ENCODE measurements around the gene LRCH1. TPM values are rescaled to one million over a fixed set of nuclear protein-coding genes. Genes with fewer than 3 reads are reported as not detected.

LRCH1 gene
- total RNA-seq, 4 donors from 2014 or later: 5.2 to 30.7 (median 17.1) TPM

- Histone ChIP-seq H3K36me3 (no peaks in the 10 kb centered on the region), H3K9me3 (no peaks in the 10 kb centered on the region), H3K27ac (no peak overlapping the region), H3K4me1 (peaks cover 0 to 6% (median 0%) of the 10 kb centered on the region in 4 donors), H3K4me3 (no peak overlapping the region), H3K27me3 (no peaks in the 10 kb centered on the region)
- intact Hi-C loops (cut with DNase I; ENCODE audit: low total_unique reads): no loop called here
- 48 to 61% methylated on average over 3 of the region's 3 CpGs for WGBS, 2 donors (ENCODE audit: low coverage in 1 of 2)
- no peak for DNase-seq
- TF ChIP-seq CTCF (IDR thresholded peaks at IDR 0.05): no peak
- no peak for TF ChIP-seq POLR2A (IDR thresholded peaks at IDR 0.05)
- TF ChIP-seq EP300 (IDR thresholded peaks at IDR 0.05; ENCODE audit: low read depth): no peak
- no peak for TF ChIP-seq POLR2AphosphoS5 (IDR thresholded peaks at IDR 0.05)
- in situ Hi-C loops (cut with MboI; ENCODE audit: low pct_ligation_motif_present in 1 of 4, low pct_unique_long_range_greater_than_20kb in 1 of 4, low sequenced_read_pairs in 3 of 4): no loop called here
These were observed 31.5 kb upstream of the LRCH1 start for GRCh38 chr13:46521486-46521885.

- H3K4me1 ChIP-seq: peaks cover 0 to 6% (median 0%) of the 10 kb centered on the region in 4 donors
- no peak overlapping the region for H3K4me3 ChIP-seq
- 19 to 41% methylated on average over 3 to 4 of the region's 4 CpGs for WGBS, 2 donors (ENCODE audit: low coverage in 1 of 2)
- in situ Hi-C loops (cut with MboI; ENCODE audit: low pct_ligation_motif_present in 1 of 4, low pct_unique_long_range_greater_than_20kb in 1 of 4, low sequenced_read_pairs in 3 of 4): no loop called here
- DNase-seq: no peak
- H3K27me3 ChIP-seq: no peaks in the 10 kb centered on the region
- TF ChIP-seq EP300 (IDR thresholded peaks at IDR 0.05; ENCODE audit: low read depth) (no peak), POLR2A (IDR thresholded peaks at IDR 0.05) (no peak), CTCF (IDR thresholded peaks at IDR 0.05) (no peak), POLR2AphosphoS5 (IDR thresholded peaks at IDR 0.05) (no peak)
- intact Hi-C loops (cut with DNase I; ENCODE audit: low total_unique reads): no loop called here
- no peaks in the 10 kb centered on the region for H3K36me3 ChIP-seq
- H3K9me3 ChIP-seq: no peaks in the 10 kb centered on the region
- H3K27ac ChIP-seq: no peak overlapping the region
These were observed 30.8 kb upstream of the LRCH1 start for GRCh38 chr13:46521921-46522747.

- Histone ChIP-seq H3K9me3 (no peaks in the 10 kb centered on the region), H3K27ac (no peak overlapping the region), H3K4me3 (no peak overlapping the region), H3K4me1 (peaks cover 0 to 6% (median 0%) of the 10 kb centered on the region in 4 donors), H3K36me3 (no peaks in the 10 kb centered on the region), H3K27me3 (no peaks in the 10 kb centered on the region)
- DNase-seq: no peak
- in situ Hi-C loops (cut with MboI; ENCODE audit: low pct_ligation_motif_present in 1 of 4, low pct_unique_long_range_greater_than_20kb in 1 of 4, low sequenced_read_pairs in 3 of 4): no loop called here
- no peak for TF ChIP-seq POLR2A (IDR thresholded peaks at IDR 0.05)
- TF ChIP-seq EP300 (IDR thresholded peaks at IDR 0.05; ENCODE audit: low read depth): no peak
- no peak for TF ChIP-seq POLR2AphosphoS5 (IDR thresholded peaks at IDR 0.05)
- TF ChIP-seq CTCF (IDR thresholded peaks at IDR 0.05): no peak
- intact Hi-C loops (cut with DNase I; ENCODE audit: low total_unique reads): no loop called here
These were observed 30.3 kb upstream of the LRCH1 start for GRCh38 chr13:46522748-46523030.

- H3K9me3 ChIP-seq: no peaks in the 10 kb centered on the region
- 30 to 79% methylated on average over 2 of the region's 2 CpGs for WGBS, 2 donors (ENCODE audit: low coverage in 1 of 2)
- TF ChIP-seq POLR2A (IDR thresholded peaks at IDR 0.05) (no peak), CTCF (IDR thresholded peaks at IDR 0.05) (no peak), POLR2AphosphoS5 (IDR thresholded peaks at IDR 0.05) (no peak), EP300 (IDR thresholded peaks at IDR 0.05; ENCODE audit: low read depth) (no peak)
- in situ Hi-C loops (cut with MboI; ENCODE audit: low pct_ligation_motif_present in 1 of 4, low pct_unique_long_range_greater_than_20kb in 1 of 4, low sequenced_read_pairs in 3 of 4): no loop called here
- H3K27ac ChIP-seq: no peak overlapping the region
- H3K36me3 ChIP-seq: no peaks in the 10 kb centered on the region
- intact Hi-C loops (cut with DNase I; ENCODE audit: low total_unique reads): no loop called here
- DNase-seq: no peak
- no peaks in the 10 kb centered on the region for H3K27me3 ChIP-seq
- H3K4me1 ChIP-seq: peaks cover 0 to 6% (median 0%) of the 10 kb centered on the region in 4 donors
- no peak overlapping the region for H3K4me3 ChIP-seq
These were observed 28.8 kb upstream of the LRCH1 start for GRCh38 chr13:46523972-46524752.

Data from transverse colon (tissue), 4 donors.